Esophagus muscularis mucosa (tissue), 3 donors: ENCODE data around the gene FURIN.

Experiments used
- POLR2A ChIP-seq: fragments of 450-650 bp; IDR thresholded peaks from one replicate; pipeline ENCODE4 v1.6.1; 2017; ENCODE audit warnings: antibody characterized with exemption, moderate library complexity, mild to moderate bottlenecking, low read depth
- POLR2AphosphoS5 ChIP-seq, 2 donors: sonication (generic); formaldehyde crosslinking; IDR thresholded peaks; one replicate each; pipeline ENCODE4 v1.6.1; 2017; ENCODE audit warnings: antibody characterized with exemption in 2 of 2
- TF ChIP-seq, protein P1 (sequence below), 3 experiments: fragments of 200-600 bp in 2 of 3; fragments of 450-650 bp in 1 of 3; sonication (generic) in 2 of 3; IDR thresholded peaks; one replicate each; pipeline ENCODE4 v1.5.1; 2017 to 2019; ENCODE audit warnings: antibody characterized with exemption in 3 of 3, mild to moderate bottlenecking in 2 of 3, moderate library complexity in 1 of 3

DNA sequence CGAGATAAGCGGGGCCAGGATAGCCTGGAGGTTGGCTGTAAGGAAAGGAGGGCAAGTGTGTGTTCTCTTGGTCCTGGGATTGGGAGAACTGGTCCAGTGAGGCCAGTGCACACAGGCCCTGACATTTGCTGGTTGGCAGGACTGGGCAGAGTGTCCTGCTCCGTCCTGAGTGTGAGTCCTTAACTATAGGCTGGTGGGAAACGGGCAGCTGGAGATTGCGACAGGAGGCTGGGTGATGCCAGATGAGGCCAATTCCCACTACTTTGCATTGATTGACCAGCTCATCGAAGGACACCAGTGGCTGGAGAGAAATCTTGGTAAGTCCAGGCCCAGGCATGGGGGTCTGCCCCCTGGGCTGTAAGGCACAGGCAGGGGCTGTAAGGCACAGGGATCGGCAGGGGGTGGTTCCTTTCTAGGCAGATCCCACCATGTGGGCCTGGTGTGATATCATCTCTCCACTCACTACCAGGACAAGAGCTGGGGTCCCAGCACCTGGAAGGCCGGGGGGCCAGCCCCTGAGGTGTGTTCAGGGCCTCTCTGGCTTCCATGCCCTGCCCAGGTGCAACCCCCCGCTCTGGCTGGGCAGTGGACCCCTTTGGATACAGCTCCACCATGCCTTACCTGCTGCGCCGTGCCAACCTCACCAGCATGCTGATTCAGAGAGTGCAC, 37.9 kb downstream of the FURIN start:
- TF ChIP-seq, protein P1, sequence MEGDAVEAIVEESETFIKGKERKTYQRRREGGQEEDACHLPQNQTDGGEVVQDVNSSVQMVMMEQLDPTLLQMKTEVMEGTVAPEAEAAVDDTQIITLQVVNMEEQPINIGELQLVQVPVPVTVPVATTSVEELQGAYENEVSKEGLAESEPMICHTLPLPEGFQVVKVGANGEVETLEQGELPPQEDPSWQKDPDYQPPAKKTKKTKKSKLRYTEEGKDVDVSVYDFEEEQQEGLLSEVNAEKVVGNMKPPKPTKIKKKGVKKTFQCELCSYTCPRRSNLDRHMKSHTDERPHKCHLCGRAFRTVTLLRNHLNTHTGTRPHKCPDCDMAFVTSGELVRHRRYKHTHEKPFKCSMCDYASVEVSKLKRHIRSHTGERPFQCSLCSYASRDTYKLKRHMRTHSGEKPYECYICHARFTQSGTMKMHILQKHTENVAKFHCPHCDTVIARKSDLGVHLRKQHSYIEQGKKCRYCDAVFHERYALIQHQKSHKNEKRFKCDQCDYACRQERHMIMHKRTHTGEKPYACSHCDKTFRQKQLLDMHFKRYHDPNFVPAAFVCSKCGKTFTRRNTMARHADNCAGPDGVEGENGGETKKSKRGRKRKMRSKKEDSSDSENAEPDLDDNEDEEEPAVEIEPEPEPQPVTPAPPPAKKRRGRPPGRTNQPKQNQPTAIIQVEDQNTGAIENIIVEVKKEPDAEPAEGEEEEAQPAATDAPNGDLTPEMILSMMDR (IDR thresholded peaks at IDR 0.05) = no peak
- no peak for TF ChIP-seq POLR2A
- no peak for TF ChIP-seq POLR2AphosphoS5 (IDR thresholded peaks at IDR 0.05)
